Activated effector memory CD4-positive, alpha-beta T cell treated with anti-CD3 and anti-CD28 coated beads, Interleukin-2, amount 50 U/mL, for 16 hours (primary cell): Measurements from ENCODE around the gene SFPQ.
"Not testable (repeated sequence)": the region's sequence is repeated elsewhere in the genome, so short reads cannot be mapped to it uniquely, and the experiment has no call there.

ENCODE experiments used
- DNase-seq: peaks from one replicate; pipeline ENCODE4 v3.0.0-alpha.2; 2020

The SFPQ gene, protein sequence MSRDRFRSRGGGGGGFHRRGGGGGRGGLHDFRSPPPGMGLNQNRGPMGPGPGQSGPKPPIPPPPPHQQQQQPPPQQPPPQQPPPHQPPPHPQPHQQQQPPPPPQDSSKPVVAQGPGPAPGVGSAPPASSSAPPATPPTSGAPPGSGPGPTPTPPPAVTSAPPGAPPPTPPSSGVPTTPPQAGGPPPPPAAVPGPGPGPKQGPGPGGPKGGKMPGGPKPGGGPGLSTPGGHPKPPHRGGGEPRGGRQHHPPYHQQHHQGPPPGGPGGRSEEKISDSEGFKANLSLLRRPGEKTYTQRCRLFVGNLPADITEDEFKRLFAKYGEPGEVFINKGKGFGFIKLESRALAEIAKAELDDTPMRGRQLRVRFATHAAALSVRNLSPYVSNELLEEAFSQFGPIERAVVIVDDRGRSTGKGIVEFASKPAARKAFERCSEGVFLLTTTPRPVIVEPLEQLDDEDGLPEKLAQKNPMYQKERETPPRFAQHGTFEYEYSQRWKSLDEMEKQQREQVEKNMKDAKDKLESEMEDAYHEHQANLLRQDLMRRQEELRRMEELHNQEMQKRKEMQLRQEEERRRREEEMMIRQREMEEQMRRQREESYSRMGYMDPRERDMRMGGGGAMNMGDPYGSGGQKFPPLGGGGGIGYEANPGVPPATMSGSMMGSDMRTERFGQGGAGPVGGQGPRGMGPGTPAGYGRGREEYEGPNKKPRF

DNA sequence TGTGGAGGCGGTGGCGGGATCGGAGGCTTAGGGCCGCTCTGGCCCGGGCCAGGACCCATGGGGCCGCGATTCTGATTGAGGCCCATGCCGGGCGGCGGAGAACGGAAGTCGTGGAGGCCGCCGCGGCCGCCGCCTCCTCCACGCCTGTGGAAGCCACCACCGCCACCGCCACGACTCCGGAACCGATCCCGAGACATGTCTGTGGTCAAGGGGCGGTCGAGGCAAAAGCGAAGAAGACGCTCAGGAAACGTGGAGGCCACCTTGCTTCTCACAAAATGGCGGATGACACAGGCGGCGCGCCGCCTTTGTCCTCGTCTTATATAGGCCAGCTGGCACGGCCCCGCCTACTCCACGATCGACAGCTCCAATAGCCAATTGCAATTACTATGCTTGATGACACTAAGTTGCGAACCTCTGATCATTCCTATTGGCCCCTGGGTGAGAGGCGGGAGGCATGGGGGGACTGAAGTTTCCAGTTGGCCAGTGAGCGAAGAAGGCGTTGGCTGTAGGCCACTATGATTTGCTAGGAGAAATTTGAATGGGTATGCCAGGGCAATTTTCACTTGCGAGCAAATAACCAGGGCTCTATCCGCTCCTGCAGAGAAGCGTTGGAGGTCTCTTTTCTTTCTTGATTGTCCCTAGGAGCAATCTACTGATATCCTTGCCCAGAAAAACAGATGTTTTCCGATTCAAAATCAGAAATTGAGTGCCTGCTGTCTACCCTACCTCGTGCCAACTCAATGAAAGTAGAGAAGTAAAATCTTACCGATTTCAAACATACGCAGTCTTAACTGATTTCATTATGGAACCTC is at the start of gene SFPQ:
Gene SFPQ (minus strand): TSS at position 293 of the 812 bp plus-strand sequence. CDS start 96 bp downstream, at position 197.
- peak; percentile 98 for DNase-seq

DNA sequence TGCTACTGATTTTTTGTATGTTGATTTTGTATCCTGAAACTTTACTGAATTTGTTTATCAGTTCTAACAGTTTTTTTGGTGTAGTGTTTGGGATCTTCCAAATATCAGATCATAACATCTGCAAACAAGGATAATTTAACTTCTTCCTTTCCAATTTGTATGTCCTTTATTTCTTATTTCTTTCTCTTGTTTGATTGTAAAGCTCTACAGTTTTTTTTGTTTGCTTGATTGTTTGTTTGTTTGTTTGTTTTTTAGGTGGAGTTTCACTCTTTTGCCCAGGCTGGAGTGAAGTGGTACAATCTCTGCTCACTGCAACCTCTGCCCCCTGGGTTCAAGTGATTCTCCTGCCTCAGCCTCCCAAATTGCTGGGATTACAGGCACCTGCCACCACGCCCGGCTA is 43.8 kb upstream of the SFPQ start:
- DNase-seq: not testable (repeated sequence)

DNA sequence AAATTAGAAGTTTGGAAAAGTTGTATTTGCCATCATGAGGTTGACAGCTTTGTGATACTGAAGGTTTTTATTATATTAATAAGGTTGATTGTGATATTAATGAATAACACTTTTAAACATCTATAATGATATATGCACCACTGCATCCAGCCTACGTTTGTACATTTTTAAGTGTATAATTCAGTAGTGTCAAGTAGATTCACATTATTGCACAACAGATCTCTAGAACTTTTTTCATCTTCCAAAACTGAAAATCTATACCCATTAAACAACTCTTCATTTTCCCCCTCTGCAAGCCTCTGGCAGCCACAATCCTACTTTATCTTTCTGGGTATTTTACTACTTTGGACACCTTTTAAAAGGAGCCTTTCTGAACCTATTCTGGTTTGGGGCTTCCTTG is 38.3 kb upstream of the SFPQ start:
- no peak for DNase-seq

- DNase-seq: no peak
Observed at GRCh38 chr1:35229587-35230360, 36.8 kb upstream of the SFPQ start.

DNA sequence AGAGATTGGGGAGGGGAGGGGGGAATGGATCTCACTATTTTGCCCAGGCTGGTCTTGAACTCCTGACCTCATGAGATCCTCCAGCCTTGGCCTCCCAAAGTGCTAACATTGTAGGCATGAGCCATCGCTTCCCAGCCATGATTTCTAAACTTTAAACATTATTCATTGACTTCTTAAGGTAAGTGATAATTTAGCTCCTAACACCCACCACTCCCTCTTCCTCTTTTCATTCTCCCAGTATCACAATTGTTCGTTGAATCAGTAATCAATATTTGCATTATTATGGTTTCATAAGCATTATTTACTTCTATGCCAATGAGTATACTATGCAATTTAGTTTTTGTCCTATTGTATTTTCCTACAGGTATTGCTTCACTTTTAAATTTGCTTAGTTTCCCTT is 33.6 kb upstream of the SFPQ start:
- DNase-seq: no peak

DNA sequence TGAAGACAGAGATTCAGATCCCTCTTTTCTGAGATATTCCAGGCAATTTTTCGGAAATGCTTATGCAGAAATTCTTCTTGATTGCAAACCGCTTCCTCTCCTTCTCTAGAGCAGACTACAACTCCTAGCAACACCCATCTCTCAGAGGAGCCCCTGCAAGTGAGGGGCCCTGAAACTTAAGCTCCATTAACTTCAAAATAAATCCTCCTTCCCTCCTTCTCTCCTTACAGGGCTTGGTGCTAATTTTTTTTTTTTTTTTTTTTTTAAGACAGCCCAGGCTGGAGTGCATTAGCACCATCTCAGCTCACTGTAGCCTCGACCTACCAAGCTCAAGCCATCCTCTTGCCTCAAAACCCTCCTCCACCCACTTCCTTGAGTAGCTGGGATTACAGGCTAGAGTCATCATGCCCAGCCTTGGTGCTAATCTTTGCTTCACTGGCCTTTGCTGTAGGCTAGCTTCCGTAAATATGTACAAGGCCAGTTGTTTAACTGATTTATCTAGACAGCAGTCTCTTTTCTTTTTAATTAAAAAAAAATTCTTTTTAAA is 30.2 kb upstream of the SFPQ start:
- DNase-seq: no peak

DNA sequence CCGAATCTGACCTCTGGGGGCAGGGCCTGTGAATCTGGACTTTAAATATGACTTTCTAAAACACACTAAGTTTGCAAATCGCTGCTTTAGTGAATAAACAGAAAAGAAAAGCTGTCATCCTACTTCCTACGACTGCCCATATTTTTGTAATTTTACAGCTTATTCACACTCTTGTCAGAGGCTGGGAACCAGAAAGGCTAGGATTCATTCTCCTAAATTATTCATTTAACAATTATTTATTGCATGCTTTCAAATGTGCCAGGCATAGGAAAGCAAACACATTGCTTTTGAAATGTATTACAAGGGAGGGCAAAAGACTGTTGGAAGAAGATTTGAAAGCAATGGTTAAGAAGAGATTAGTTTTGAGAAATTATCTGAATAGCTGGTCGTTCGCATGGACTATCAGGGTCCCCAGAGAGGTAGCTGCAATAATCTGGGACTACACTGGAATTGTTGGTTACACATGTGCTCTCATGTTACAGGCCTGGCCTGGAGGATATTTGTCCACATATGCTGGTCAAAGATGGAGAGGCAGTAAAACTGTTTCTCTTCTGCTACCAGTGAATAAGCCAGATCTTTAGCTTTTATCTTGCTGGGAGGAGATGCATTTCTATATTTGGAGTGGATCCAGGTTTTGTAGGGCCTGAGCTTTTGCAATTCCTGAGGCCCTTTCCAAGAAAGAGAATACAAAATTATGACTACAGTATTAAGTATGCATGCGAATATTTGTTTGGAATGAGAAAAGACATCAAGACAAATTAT is 29.6 kb upstream of the SFPQ start:
- no peak for DNase-seq

GRCh38 chr1:35220976-35221375 is 28.0 kb upstream of the SFPQ start:
- DNase-seq: no peak

DNA sequence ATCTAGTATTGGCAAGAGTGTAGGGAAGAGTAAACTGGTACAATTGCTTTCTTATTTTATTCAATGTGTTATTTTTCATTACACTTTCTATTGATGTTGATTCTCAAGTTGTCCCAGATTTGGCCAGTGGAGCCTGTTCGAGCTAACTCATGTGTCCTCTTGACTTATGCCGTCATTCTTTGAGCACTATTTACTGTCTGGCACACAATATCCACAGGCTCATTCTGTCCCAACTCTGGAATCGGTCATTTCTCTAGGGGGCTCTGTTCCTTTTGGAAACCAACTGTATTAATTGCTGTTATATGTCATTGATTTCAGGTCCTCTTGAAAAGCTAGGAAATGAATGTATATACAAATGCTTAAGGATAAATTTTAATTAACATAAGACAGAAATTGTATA is 22.4 kb upstream of the SFPQ start:
- DNase-seq: no peak

DNA sequence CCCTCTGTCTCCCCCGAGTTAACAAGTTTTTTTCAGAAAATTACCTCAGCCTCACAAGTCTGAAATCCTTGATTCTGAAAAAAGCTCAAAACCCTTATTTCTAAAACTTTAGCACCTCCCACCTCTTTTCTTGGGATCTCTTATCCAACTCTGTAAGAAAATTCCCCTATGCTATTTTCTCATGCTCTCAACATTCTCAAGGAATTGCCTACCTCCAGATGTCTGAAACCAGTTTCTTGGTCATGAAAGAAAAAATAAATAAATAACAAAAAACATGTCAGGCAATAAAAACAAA is 18.1 kb upstream of the SFPQ start:
- no peak for DNase-seq

DNA sequence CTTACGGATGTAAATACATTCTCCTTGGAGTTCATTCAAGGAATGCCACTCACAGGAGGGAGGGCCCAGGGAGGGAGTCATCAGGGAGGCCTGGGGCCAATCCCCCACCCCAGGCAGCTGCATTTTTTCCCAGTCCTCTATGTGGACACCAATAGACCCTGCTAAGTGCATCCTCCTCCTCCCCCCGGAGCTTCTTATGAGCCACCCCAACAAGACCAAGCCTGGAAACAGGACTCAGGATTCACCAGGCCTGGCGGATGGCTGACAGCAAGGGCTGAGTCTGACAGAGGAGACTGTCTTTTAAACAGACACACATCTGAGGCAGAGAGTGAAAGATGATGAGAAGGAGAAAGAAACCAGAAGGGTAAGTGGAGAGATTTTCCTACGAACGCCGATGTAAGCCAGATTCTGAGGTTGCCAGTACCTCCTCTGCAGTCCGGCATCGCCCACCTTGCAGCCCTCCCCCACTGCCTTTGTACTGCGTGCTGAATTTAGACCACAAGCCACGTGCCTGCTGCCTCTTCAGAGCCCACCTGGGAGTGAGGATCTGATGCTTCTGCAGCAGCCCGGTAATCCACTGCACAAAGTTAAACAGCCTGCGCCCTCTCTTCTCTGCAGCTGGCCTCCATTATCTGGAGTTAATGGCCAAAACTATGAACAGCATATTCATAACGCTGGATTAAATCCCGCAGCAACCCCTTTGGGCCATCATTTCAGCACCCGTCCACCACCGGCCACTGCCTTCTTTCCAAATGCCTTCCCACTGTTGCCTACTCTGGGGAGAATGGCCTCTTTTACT is 17.6 kb upstream of the SFPQ start:
- DNase-seq: no peak

DNA sequence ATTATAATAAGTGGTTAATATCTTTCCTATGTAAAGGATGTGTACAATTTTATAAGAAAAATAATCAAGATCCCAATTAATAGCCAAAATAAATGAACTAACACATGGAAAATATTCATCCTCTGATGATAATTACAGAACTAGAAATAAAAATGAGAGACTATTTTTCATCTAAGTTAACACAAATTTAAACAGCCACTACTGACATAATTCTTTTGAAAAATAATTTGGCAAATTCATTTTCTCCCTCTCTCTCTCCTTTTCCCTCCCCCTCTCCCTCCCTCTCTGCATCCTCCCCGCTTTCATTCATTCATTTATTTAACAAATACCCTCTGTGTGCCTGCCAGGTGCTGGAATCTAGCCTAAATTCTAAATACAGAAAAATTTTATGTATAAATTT is 10.3 kb upstream of the SFPQ start:
- DNase-seq: no peak

GRCh38 chr1:35202048-35202719 is 9.2 kb upstream of the SFPQ start:
- DNase-seq: peak; percentile 87

- no peak for DNase-seq
Observed at GRCh38 chr1:35201631-35202030, 8.7 kb upstream of the SFPQ start.

DNA sequence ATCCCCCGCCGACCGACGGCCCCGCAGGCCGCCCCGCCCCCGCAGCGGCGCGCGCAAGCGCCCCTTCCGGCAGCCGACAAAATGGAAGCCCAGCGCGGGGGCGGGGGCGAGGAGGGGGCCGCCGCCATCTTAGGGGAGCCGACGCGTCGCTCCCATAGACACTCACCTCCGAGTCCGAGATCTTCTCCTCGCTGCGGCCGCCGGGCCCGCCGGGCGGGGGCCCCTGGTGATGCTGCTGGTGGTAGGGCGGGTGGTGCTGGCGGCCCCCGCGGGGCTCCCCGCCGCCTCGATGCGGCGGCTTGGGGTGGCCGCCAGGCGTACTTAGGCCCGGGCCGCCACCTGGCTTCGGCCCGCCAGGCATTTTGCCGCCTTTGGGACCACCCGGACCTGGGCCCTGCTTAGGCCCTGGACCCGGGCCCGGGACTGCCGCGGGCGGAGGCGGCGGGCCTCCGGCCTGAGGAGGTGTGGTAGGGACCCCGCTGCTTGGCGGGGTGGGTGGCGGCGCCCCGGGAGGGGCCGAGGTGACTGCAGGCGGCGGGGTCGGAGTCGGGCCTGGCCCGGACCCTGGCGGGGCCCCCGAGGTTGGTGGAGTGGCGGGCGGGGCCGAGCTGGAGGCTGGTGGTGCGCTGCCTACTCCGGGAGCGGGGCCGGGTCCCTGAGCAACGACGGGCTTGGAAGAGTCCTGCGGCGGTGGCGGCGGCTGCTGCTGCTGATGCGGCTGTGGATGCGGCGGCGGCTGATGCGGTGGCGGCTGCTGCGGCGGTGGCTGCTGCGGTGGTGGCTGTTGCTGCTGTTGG is 691 bp downstream of the SFPQ start:
- peak; percentile 97 for DNase-seq

DNA sequence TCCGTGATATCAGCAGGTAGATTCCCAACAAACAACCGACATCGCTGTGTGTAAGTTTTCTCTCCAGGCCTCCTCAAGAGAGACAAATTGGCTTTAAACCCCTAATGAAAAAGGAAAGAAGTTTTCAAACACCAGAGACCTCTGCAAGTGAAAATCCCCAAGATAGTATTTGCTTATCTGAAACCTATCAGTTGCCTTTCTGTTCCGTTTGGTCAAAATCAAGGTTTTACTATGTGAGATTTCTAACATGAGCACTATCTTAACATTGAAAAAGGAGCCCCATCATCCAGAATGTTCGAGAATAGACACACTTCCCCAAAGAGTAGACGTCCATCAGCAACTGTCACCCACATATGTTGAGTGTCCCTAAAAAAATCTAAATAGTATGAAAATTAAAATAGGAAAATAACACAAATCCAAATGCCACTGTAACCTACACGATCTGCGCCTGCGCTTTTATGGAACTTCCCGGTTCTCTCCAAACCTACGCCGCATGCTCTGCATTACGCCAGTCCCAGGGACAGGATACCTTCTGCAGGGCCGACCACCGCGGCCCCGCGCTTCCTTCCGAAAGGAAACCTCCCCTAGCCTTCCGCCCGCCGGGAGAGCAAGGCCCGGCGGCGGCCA is 1.4 kb downstream of the SFPQ start:
- no peak for DNase-seq

DNA sequence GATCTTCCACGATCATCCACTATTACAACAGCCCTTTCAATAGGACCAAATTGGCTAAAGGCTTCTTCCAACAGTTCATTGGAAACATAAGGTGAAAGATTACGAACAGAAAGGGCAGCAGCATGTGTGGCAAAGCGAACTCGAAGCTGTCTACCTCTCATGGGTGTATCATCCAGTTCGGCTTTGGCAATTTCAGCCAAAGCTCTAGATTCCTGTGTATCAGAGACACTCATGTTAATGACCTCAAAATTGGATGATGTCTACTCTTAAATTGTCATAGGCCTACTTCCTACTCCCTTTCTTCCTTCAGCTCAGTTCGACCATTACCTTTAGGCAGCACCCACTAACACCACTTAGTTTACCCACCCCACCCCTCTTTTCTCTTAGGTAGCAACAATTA is 2.2 kb downstream of the SFPQ start:
- no peak for DNase-seq

- DNase-seq: no peak
Observed at GRCh38 chr1:35188578-35189392, 4.2 kb downstream of the SFPQ start.
